H1 (cell line): ENCODE measurements around the gene ENTR1.

Source experiments
- ATF3 ChIP-seq: IDR thresholded peaks from 2 replicates; pipeline ENCODE4 v1.6.1; 2011; ENCODE audit warnings: low read depth, mild to moderate bottlenecking, low read length; ENCODE audit not compliant: insufficient read depth
- MAX ChIP-seq: IDR thresholded peaks from 2 replicates; pipeline ENCODE4 v1.6.1; 2012; ENCODE audit warnings: inconsistent platforms

GRCh38 chr9:136402067-136402466, 8.3 kb downstream of the ENTR1 start:
- TF ChIP-seq ATF3 (no peak), MAX (no peak)
